ENCODE results near the gene TMEM132A.
"Not testable (repeated sequence)": the region's sequence is repeated elsewhere in the genome, so short reads cannot be mapped to it uniquely, and the experiment has no call there.

The TMEM132A gene

DNA sequence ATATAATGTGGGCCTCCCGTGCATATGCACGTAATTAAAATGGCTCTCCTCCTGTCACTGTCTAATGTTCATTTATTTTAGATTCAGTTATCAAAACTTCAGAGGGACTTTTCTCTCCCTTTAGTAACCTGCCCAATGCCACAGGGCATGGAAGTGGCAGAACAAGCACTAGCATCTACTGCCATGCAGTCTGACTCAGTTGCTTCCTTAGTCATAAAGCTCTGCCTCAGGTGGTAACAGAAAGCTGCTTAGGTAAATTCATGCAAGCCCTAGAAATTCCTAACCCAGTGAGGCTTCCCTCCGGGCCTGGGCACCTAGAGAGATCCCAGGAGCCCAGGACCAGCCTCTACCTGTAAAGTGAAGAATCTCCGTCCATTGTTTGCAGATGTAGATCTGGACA, 26.8 kb upstream of the TMEM132A start:
- no peaks in the 10 kb centered on the region for H3K27me3 Mint-ChIP-seq
- H3K4me1 Mint-ChIP-seq (ENCODE audit: low read depth) = no peaks in the 10 kb centered on the region
- H3K9me3 Mint-ChIP-seq = no peaks in the 10 kb centered on the region
- no peak overlapping the region for H3K27ac Mint-ChIP-seq
- no peak overlapping the region for H3K4me3 Mint-ChIP-seq
- peaks cover 88% of the 10 kb centered on the region for H3K36me3 Mint-ChIP-seq (ENCODE audit: low read depth)

- no peaks in the 10 kb centered on the region for H3K27me3 Mint-ChIP-seq
- H3K27ac Mint-ChIP-seq = peak overlapping the region; percentile 31
- peaks cover 94% of the 10 kb centered on the region for H3K36me3 Mint-ChIP-seq (ENCODE audit: low read depth)
- no peaks in the 10 kb centered on the region for H3K9me3 Mint-ChIP-seq
- peaks cover 9% of the 10 kb centered on the region for H3K4me1 Mint-ChIP-seq (ENCODE audit: low read depth)
- H3K4me3 Mint-ChIP-seq = no peak overlapping the region
These were observed 25.0 kb upstream of the TMEM132A start for GRCh38 chr11:60899046-60899936.

GRCh38 chr11:60899977-60900376, 24.3 kb upstream of the TMEM132A start:
- Mint-ChIP-seq H3K4me1 (ENCODE audit: low read depth) (peaks cover 16% of the 10 kb centered on the region), H3K27me3 (no peaks in the 10 kb centered on the region), H3K4me3 (no peak overlapping the region), H3K9me3 (no peaks in the 10 kb centered on the region), H3K27ac (no peak overlapping the region), H3K36me3 (ENCODE audit: low read depth) (peaks cover 93% of the 10 kb centered on the region)

- H3K9me3 Mint-ChIP-seq = no peaks in the 10 kb centered on the region
- peaks cover 91% of the 10 kb centered on the region for H3K36me3 Mint-ChIP-seq (ENCODE audit: low read depth)
These were observed 23.4 kb upstream of the TMEM132A start for GRCh38 chr11:60900673-60901404.

GRCh38 chr11:60902625-60903024, 21.6 kb upstream of the TMEM132A start:
- peaks cover 35% of the 10 kb centered on the region for H3K4me1 Mint-ChIP-seq (ENCODE audit: low read depth)
- H3K36me3 Mint-ChIP-seq (ENCODE audit: low read depth) = peaks cover 74% of the 10 kb centered on the region
- no peak overlapping the region for H3K4me3 Mint-ChIP-seq
- H3K27ac Mint-ChIP-seq = peak overlapping the region; percentile 13
- H3K9me3 Mint-ChIP-seq = no peaks in the 10 kb centered on the region
- H3K27me3 Mint-ChIP-seq = no peaks in the 10 kb centered on the region

More at GRCh38 chr11:60900673-60901404, 23.4 kb upstream of the TMEM132A start:
- Mint-ChIP-seq H3K4me3 (no peak overlapping the region), H3K27me3 (no peaks in the 10 kb centered on the region), H3K4me1 (ENCODE audit: low read depth) (peaks cover 23% of the 10 kb centered on the region), H3K27ac (no peak overlapping the region)

DNA sequence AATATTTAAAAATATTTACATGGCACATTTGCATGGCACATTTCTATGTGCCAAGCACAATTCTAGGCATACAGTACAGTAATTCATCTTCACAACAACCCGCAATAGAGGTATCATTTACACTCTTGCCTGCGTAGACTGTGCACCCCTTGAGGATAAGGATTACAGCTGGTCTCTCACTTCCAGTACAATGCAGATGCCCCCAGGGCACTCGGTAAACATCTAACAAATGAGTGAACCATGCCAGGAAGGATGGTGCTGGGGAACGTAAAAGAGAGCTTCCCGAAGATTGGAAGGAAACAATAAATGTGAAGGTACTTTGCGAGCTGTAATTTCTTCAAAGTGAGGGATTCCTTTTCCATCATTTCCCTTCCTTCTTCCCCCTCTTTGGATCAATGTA, 19.2 kb upstream of the TMEM132A start:
- H3K9me3 Mint-ChIP-seq = no peaks in the 10 kb centered on the region
- peak overlapping the region; percentile 88 for H3K4me3 Mint-ChIP-seq
- peaks cover 50% of the 10 kb centered on the region for H3K36me3 Mint-ChIP-seq (ENCODE audit: low read depth)
- H3K27me3 Mint-ChIP-seq = no peaks in the 10 kb centered on the region
- peak overlapping the region; percentile 81 for H3K27ac Mint-ChIP-seq
- peaks cover 40% of the 10 kb centered on the region for H3K4me1 Mint-ChIP-seq (ENCODE audit: low read depth)

GRCh38 chr11:60905551-60906113, 18.6 kb upstream of the TMEM132A start:
- Mint-ChIP-seq H3K27me3 (no peaks in the 10 kb centered on the region), H3K4me1 (ENCODE audit: low read depth) (peaks cover 46% of the 10 kb centered on the region), H3K4me3 (peak overlapping the region; percentile 88), H3K36me3 (ENCODE audit: low read depth) (peaks cover 45% of the 10 kb centered on the region), H3K9me3 (no peaks in the 10 kb centered on the region), H3K27ac (peak overlapping the region; percentile 81)

- Mint-ChIP-seq H3K9me3 (no peaks in the 10 kb centered on the region), H3K4me3 (peak within 1 kb of the TSS; percentile 88), H3K36me3 (ENCODE audit: low read depth) (peaks cover 38% of the 10 kb centered on the region), H3K27ac (peak within 1 kb of the TSS; percentile 81), H3K27me3 (no peaks in the 10 kb centered on the region), H3K4me1 (ENCODE audit: low read depth) (peaks cover 53% of the 10 kb centered on the region)
These were observed 17.9 kb upstream of the TMEM132A start, which contains the start of gene PRPF19 for GRCh38 chr11:60906132-60906972. Gene PRPF19 (minus strand): TSS chr11:60906585. CDS start chr11:60906382, 203 bp downstream.

GRCh38 chr11:60908803-60909202, 15.5 kb upstream of the TMEM132A start:
- H3K36me3 Mint-ChIP-seq (ENCODE audit: low read depth) = peaks cover 16% of the 10 kb centered on the region
- no peaks in the 10 kb centered on the region for H3K27me3 Mint-ChIP-seq
- H3K4me3 Mint-ChIP-seq = no peak overlapping the region
- H3K9me3 Mint-ChIP-seq = no peaks in the 10 kb centered on the region
- H3K4me1 Mint-ChIP-seq (ENCODE audit: low read depth) = peaks cover 73% of the 10 kb centered on the region
- peak overlapping the region; percentile 22 for H3K27ac Mint-ChIP-seq

- peak overlapping the region; percentile 22 for H3K27ac Mint-ChIP-seq
- H3K4me1 Mint-ChIP-seq (ENCODE audit: low read depth) = peaks cover 67% of the 10 kb centered on the region
- H3K36me3 Mint-ChIP-seq (ENCODE audit: low read depth); H3K27me3 Mint-ChIP-seq; H3K4me3 Mint-ChIP-seq; H3K9me3 Mint-ChIP-seq: not testable (repeated sequence)
These were observed 14.5 kb upstream of the TMEM132A start for GRCh38 chr11:60909680-60910280.

- Mint-ChIP-seq H3K36me3 (ENCODE audit: low read depth) (peaks cover 4% of the 10 kb centered on the region), H3K27ac (peak overlapping the region; percentile 22), H3K9me3 (no peaks in the 10 kb centered on the region), H3K27me3 (no peaks in the 10 kb centered on the region), H3K4me1 (ENCODE audit: low read depth) (peaks cover 63% of the 10 kb centered on the region), H3K4me3 (no peak overlapping the region)
These were observed 14.0 kb upstream of the TMEM132A start for GRCh38 chr11:60910281-60910687.

- Mint-ChIP-seq H3K27ac (peak overlapping the region; percentile 6), H3K4me1 (ENCODE audit: low read depth) (peaks cover 65% of the 10 kb centered on the region), H3K4me3 (no peak overlapping the region), H3K36me3 (ENCODE audit: low read depth) (peaks cover 2% of the 10 kb centered on the region), H3K9me3 (no peaks in the 10 kb centered on the region), H3K27me3 (no peaks in the 10 kb centered on the region)
These were observed 13.4 kb upstream of the TMEM132A start for GRCh38 chr11:60910711-60911380.

DNA sequence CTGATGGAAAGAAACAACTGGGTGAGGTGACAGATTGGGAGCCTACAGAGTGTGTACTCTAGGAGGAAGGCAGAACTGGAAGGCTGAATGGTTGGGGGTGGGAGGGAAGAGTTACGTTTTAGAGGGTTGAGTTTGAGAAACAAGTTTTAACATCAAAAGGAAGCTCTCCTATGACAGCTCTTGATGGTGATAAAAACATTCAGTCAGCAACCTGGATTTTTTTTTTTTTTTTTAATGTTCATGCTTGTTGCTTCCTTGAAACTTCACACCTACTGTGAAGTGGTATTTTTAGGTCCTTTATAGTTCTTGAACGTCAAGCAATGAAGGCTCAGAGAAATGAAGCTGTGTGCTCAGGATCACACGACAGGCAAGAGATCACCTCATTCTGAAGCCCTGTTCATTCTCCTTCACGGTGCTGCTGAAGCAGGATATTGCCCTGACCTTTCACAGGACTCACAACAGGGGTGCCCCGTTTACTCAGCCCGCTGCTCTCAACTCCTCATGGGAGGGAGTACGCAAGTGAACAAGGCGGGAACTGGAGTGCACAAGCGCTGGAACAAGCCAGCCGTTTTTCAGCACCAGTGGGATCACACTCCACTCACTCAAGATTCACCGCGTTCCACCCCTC, 11.9 kb upstream of the TMEM132A start:
- peaks cover 12% of the 10 kb centered on the region for H3K36me3 Mint-ChIP-seq (ENCODE audit: low read depth)
- no peaks in the 10 kb centered on the region for H3K9me3 Mint-ChIP-seq

More for the DNA sequence above, 11.9 kb upstream of the TMEM132A start:
- H3K27me3 Mint-ChIP-seq = no peaks in the 10 kb centered on the region
- H3K4me3 Mint-ChIP-seq = peak overlapping the region; percentile 25
- peak overlapping the region; percentile 85 for H3K27ac Mint-ChIP-seq
- H3K4me1 Mint-ChIP-seq (ENCODE audit: low read depth) = peaks cover 70% of the 10 kb centered on the region
